Progenitor cell of endocrine pancreas (in vitro differentiated cells): ENCODE results near the gene APEX2. TPM values are rescaled to one million over a fixed set of nuclear protein-coding genes. Genes with fewer than 3 reads are reported as not detected.
"Not testable (repeated sequence)": the region's sequence is repeated elsewhere in the genome, so short reads cannot be mapped to it uniquely, and the experiment has no call there.

Experiments used
- DNase-seq: peaks from one replicate; pipeline ENCODE4 v3.0.0; 2021; ENCODE audit warnings: low spot score; ENCODE audit not compliant: unreplicated experiment
- H3K27ac Mint-ChIP-seq: 2 replicates; pipeline ENCODE4 v1.8.0; 2021; ENCODE audit warnings: mild to moderate bottlenecking, moderate library complexity, mixed read lengths
- H3K27me3 Mint-ChIP-seq: 2 replicates; pipeline ENCODE4 v1.8.0; 2021; ENCODE audit warnings: mixed read lengths
- H3K36me3 Mint-ChIP-seq: 2 replicates; pipeline ENCODE4 v1.8.0; 2022; ENCODE audit warnings: mixed read lengths; ENCODE audit not compliant: insufficient read depth
- H3K4me1 Mint-ChIP-seq: 2 replicates; pipeline ENCODE4 v1.8.0; 2021; ENCODE audit warnings: low read depth, mixed read lengths
- H3K4me3 Mint-ChIP-seq: 2 replicates; pipeline ENCODE4 v1.8.0; 2021; ENCODE audit warnings: low read depth, mild to moderate bottlenecking, moderate library complexity, mixed read lengths
- H3K9me3 Mint-ChIP-seq: 2 replicates; pipeline ENCODE4 v1.8.0; 2021; ENCODE audit warnings: low read depth, mixed read lengths
- CTCF ChIP-seq: fragments of 200-600 bp; sonication (generic); IDR thresholded peaks from one replicate; pipeline ENCODE4 v1.5.0; 2021; ENCODE audit warnings: antibody characterized with exemption, mild to moderate bottlenecking; ENCODE audit not compliant: unreplicated experiment
- total RNA-seq: library from RNA; stranded (reverse); gene quantifications from 2 replicates; pipeline ENCODE4 v1.2.1, GENCODE V29; 2021

APEX2 gene
- total RNA-seq, 1 donor from 2014 or later = 21.4 TPM

- TF ChIP-seq CTCF = no peak
- no peak within 1 kb of the TSS for H3K27ac Mint-ChIP-seq
- H3K4me3 Mint-ChIP-seq = no peak within 1 kb of the TSS
- peaks cover 22% of the 10 kb centered on the region for H3K9me3 Mint-ChIP-seq
- no peaks in the 10 kb centered on the region for H3K36me3 Mint-ChIP-seq
- H3K27me3 Mint-ChIP-seq = no peaks in the 10 kb centered on the region
- H3K4me1 Mint-ChIP-seq = peaks cover 10% of the 10 kb centered on the region
- no peak for DNase-seq
Observed at GRCh38 chrX:55030271-55031205, 30.4 kb downstream of the APEX2 start, which contains the start of gene ALAS2. Gene ALAS2, minus strand, starts transcription at chrX:55030977. Its CDS starts 4,977 bp downstream, at chrX:55026000.

GRCh38 chrX:55033429-55033828, 33.3 kb downstream of the APEX2 start:
- Mint-ChIP-seq H3K4me3 (no peak overlapping the region), H3K4me1 (peaks cover 10% of the 10 kb centered on the region), H3K27ac (no peak overlapping the region), H3K9me3 (peaks cover 25% of the 10 kb centered on the region), H3K27me3 (no peaks in the 10 kb centered on the region), H3K36me3 (no peaks in the 10 kb centered on the region)
- no peak for DNase-seq
- TF ChIP-seq CTCF = no peak

- Mint-ChIP-seq H3K27me3 (no peaks in the 10 kb centered on the region), H3K4me3 (no peak overlapping the region), H3K4me1 (no peaks in the 10 kb centered on the region), H3K27ac (no peak overlapping the region), H3K36me3 (no peaks in the 10 kb centered on the region), H3K9me3 (peaks cover 18% of the 10 kb centered on the region)
- TF ChIP-seq CTCF = no peak
- DNase-seq = no peak
Observed at GRCh38 chrX:55039471-55039870, 39.3 kb downstream of the APEX2 start.

- Mint-ChIP-seq H3K4me1 (no peaks in the 10 kb centered on the region), H3K36me3 (no peaks in the 10 kb centered on the region), H3K27me3 (no peaks in the 10 kb centered on the region), H3K27ac (no peak overlapping the region), H3K9me3 (peaks cover 15% of the 10 kb centered on the region), H3K4me3 (no peak overlapping the region)
- no peak for TF ChIP-seq CTCF
- DNase-seq = no peak
Observed at GRCh38 chrX:55041514-55041913, 41.4 kb downstream of the APEX2 start.

- not testable (repeated sequence) for DNase-seq, H3K4me3 Mint-ChIP-seq, H3K36me3 Mint-ChIP-seq, H3K27me3 Mint-ChIP-seq, H3K4me1 Mint-ChIP-seq, H3K27ac Mint-ChIP-seq
- peaks cover 27% of the 10 kb centered on the region for H3K9me3 Mint-ChIP-seq
Observed at GRCh38 chrX:55050599-55050998, 50.4 kb downstream of the APEX2 start.
